ENCODE data around the gene MARK2. TPM values are rescaled to one million over a fixed set of nuclear protein-coding genes. Genes with fewer than 3 reads are reported as not detected.

MARK2 gene
- total and polyA plus RNA-seq, 2 donors: 12.7 to 17.5 TPM

GRCh38 chr11:63931045-63931444 is 92.1 kb downstream of the MARK2 start:
- H3K4me1 ChIP-seq (ENCODE audit: control insufficient read depth in 2 of 2, insufficient read depth in 2 of 2, low read length in 2 of 2): no peaks in the 10 kb centered on the region
- H3K4me3 ChIP-seq (ENCODE audit: low read length in 2 of 2): no peak overlapping the region
- WGBS: 96% methylated on average over 6 of the region's 6 CpGs
- H3K27me3 ChIP-seq (ENCODE audit: control insufficient read depth in 2 of 2, insufficient read depth in 1 of 2, low read length in 1 of 2): peaks cover 0 to 4% of the 10 kb centered on the region in 2 donors
- H3K27ac ChIP-seq (ENCODE audit: low read depth in 1 of 2, low read length in 1 of 2): no peak overlapping the region
- no peak for DNase-seq (ENCODE audit: low read depth in 6 of 9, low spot score in 9 of 9)
- no peaks in the 10 kb centered on the region for H3K36me3 ChIP-seq (ENCODE audit: control insufficient read depth in 2 of 2, insufficient read depth in 2 of 2, low read length in 1 of 2)
- no peaks in the 10 kb centered on the region for H3K9me3 ChIP-seq (ENCODE audit: control insufficient read depth in 2 of 2, insufficient read depth in 1 of 2, low read length in 1 of 2)

GRCh38 chr11:63931876-63932275 is 93.0 kb downstream of the MARK2 start:
- no peak overlapping the region for H3K4me3 ChIP-seq (ENCODE audit: low read length in 2 of 2)
- no peak overlapping the region for H3K27ac ChIP-seq (ENCODE audit: low read depth in 1 of 2, low read length in 1 of 2)
- WGBS: 94% methylated on average over 12 of the region's 12 CpGs
- H3K9me3 ChIP-seq (ENCODE audit: control insufficient read depth in 2 of 2, insufficient read depth in 1 of 2, low read length in 1 of 2): no peaks in the 10 kb centered on the region
- H3K27me3 ChIP-seq (ENCODE audit: control insufficient read depth in 2 of 2, insufficient read depth in 1 of 2, low read length in 1 of 2): peaks cover 0 to 4% of the 10 kb centered on the region in 2 donors
- no peaks in the 10 kb centered on the region for H3K36me3 ChIP-seq (ENCODE audit: control insufficient read depth in 2 of 2, insufficient read depth in 2 of 2, low read length in 1 of 2)
- DNase-seq (ENCODE audit: low read depth in 6 of 9, low spot score in 9 of 9): no peak
- H3K4me1 ChIP-seq (ENCODE audit: control insufficient read depth in 2 of 2, insufficient read depth in 2 of 2, low read length in 2 of 2): no peaks in the 10 kb centered on the region

GRCh38 chr11:63933459-63933858 is 94.5 kb downstream of the MARK2 start:
- Histone ChIP-seq H3K4me3 (ENCODE audit: low read length in 2 of 2) (no peak overlapping the region), H3K4me1 (ENCODE audit: control insufficient read depth in 2 of 2, insufficient read depth in 2 of 2, low read length in 2 of 2) (peaks cover 0 to 6% of the 10 kb centered on the region in 2 donors), H3K36me3 (ENCODE audit: control insufficient read depth in 2 of 2, insufficient read depth in 2 of 2, low read length in 1 of 2) (no peaks in the 10 kb centered on the region), H3K9me3 (ENCODE audit: control insufficient read depth in 2 of 2, insufficient read depth in 1 of 2, low read length in 1 of 2) (no peaks in the 10 kb centered on the region), H3K27ac (ENCODE audit: low read depth in 1 of 2, low read length in 1 of 2) (no peak overlapping the region), H3K27me3 (ENCODE audit: control insufficient read depth in 2 of 2, insufficient read depth in 1 of 2, low read length in 1 of 2) (peaks cover 0 to 1% of the 10 kb centered on the region in 2 donors)
- WGBS: 93% methylated on average over 1 of the region's 1 CpG
- no peak for DNase-seq (ENCODE audit: low read depth in 6 of 9, low spot score in 9 of 9)

GRCh38 chr11:63937713-63938478 is 99.0 kb downstream of the MARK2 start:
- Histone ChIP-seq H3K9me3 (ENCODE audit: control insufficient read depth in 2 of 2, insufficient read depth in 1 of 2, low read length in 1 of 2) (no peaks in the 10 kb centered on the region), H3K4me3 (ENCODE audit: low read length in 2 of 2) (peak overlapping the region; percentile 71 to 85), H3K27ac (ENCODE audit: low read depth in 1 of 2, low read length in 1 of 2) (peak overlapping the region in 1 of 2 donors; percentile 59), H3K36me3 (ENCODE audit: control insufficient read depth in 2 of 2, insufficient read depth in 2 of 2, low read length in 1 of 2) (peaks cover 3% of the 10 kb centered on the region in 2 donors), H3K4me1 (ENCODE audit: control insufficient read depth in 2 of 2, insufficient read depth in 2 of 2, low read length in 2 of 2) (peaks cover 4 to 17% of the 10 kb centered on the region in 2 donors), H3K27me3 (ENCODE audit: control insufficient read depth in 2 of 2, insufficient read depth in 1 of 2, low read length in 1 of 2) (no peaks in the 10 kb centered on the region)
- 23% methylated on average over 30 of the region's 30 CpGs for WGBS
- peak in 1 of 9 donors; percentile 30 for DNase-seq (ENCODE audit: low read depth in 6 of 9, low spot score in 9 of 9)

- Histone ChIP-seq H3K36me3 (ENCODE audit: control insufficient read depth in 2 of 2, insufficient read depth in 2 of 2, low read length in 1 of 2) (peaks cover 3 to 9% of the 10 kb centered on the region in 2 donors), H3K27ac (ENCODE audit: low read depth in 1 of 2, low read length in 1 of 2) (peak within 1 kb of the TSS; percentile 76 to 87), H3K27me3 (ENCODE audit: control insufficient read depth in 2 of 2, insufficient read depth in 1 of 2, low read length in 1 of 2) (no peaks in the 10 kb centered on the region), H3K4me1 (ENCODE audit: control insufficient read depth in 2 of 2, insufficient read depth in 2 of 2, low read length in 2 of 2) (peaks cover 4 to 17% of the 10 kb centered on the region in 2 donors), H3K9me3 (ENCODE audit: control insufficient read depth in 2 of 2, insufficient read depth in 1 of 2, low read length in 1 of 2) (no peaks in the 10 kb centered on the region), H3K4me3 (ENCODE audit: low read length in 2 of 2) (peak within 1 kb of the TSS; percentile 71 to 85)
- WGBS: under 1% methylated on average over 89 of the region's 92 CpGs
- peak in 8 of 9 donors; percentile 66 to 93 (median 84) for DNase-seq (ENCODE audit: low read depth in 6 of 9, low spot score in 9 of 9)
Observed at GRCh38 chr11:63938479-63939396, 99.8 kb downstream of the MARK2 start, which contains the start of gene NAA40. TSS of gene NAA40 (plus strand) at chr11:63939002. CDS start at chr11:63939097, 95 bp downstream.

GRCh38 chr11:63939397-63939891 is 100.5 kb downstream of the MARK2 start:
- Histone ChIP-seq H3K4me1 (ENCODE audit: control insufficient read depth in 2 of 2, insufficient read depth in 2 of 2, low read length in 2 of 2) (peaks cover 4 to 17% of the 10 kb centered on the region in 2 donors), H3K36me3 (ENCODE audit: control insufficient read depth in 2 of 2, insufficient read depth in 2 of 2, low read length in 1 of 2) (peaks cover 3 to 9% of the 10 kb centered on the region in 2 donors), H3K27ac (ENCODE audit: low read depth in 1 of 2, low read length in 1 of 2) (peak overlapping the region; percentile 76 to 87), H3K4me3 (ENCODE audit: low read length in 2 of 2) (peak overlapping the region; percentile 71 to 85), H3K9me3 (ENCODE audit: control insufficient read depth in 2 of 2, insufficient read depth in 1 of 2, low read length in 1 of 2) (no peaks in the 10 kb centered on the region), H3K27me3 (ENCODE audit: control insufficient read depth in 2 of 2, insufficient read depth in 1 of 2, low read length in 1 of 2) (no peaks in the 10 kb centered on the region)
- WGBS: 3% methylated on average over 26 of the region's 26 CpGs
- peak in 2 of 9 donors; percentile 34 to 52 for DNase-seq (ENCODE audit: low read depth in 6 of 9, low spot score in 9 of 9)

- Histone ChIP-seq H3K4me1 (ENCODE audit: control insufficient read depth in 2 of 2, insufficient read depth in 2 of 2, low read length in 2 of 2) (peaks cover 4 to 23% of the 10 kb centered on the region in 2 donors), H3K9me3 (ENCODE audit: control insufficient read depth in 2 of 2, insufficient read depth in 1 of 2, low read length in 1 of 2) (no peaks in the 10 kb centered on the region), H3K4me3 (ENCODE audit: low read length in 2 of 2) (no peak overlapping the region), H3K36me3 (ENCODE audit: control insufficient read depth in 2 of 2, insufficient read depth in 2 of 2, low read length in 1 of 2) (peaks cover 6 to 9% of the 10 kb centered on the region in 2 donors), H3K27ac (ENCODE audit: low read depth in 1 of 2, low read length in 1 of 2) (peak overlapping the region in 1 of 2 donors; percentile 3), H3K27me3 (ENCODE audit: control insufficient read depth in 2 of 2, insufficient read depth in 1 of 2, low read length in 1 of 2) (no peaks in the 10 kb centered on the region)
- peak in 1 of 9 donors; percentile 14 for DNase-seq (ENCODE audit: low read depth in 6 of 9, low spot score in 9 of 9)
- 68% methylated on average over 6 of the region's 6 CpGs for WGBS
Observed at GRCh38 chr11:63940786-63941185, 101.9 kb downstream of the MARK2 start.

DNA sequence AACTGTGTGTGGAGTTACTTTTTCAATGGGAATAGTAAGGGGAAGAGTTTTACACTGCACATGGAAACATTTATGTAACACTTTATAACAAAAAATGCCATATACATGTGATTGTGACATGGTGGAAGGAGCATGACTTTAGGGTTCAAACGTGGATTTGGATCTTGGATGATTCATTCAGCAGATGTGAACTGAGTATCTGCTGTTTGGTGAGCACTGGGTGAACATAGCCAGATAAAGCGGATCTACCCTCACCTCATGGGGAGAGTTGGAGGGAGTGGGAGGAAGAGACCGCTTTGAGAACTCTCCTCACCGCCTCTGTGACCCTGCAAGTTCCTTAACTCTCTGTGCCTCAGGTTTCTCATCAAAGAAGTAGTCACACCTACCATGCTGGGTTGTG is 103.0 kb downstream of the MARK2 start:
- H3K4me1 ChIP-seq (ENCODE audit: control insufficient read depth in 2 of 2, insufficient read depth in 2 of 2, low read length in 2 of 2): peaks cover 4 to 23% of the 10 kb centered on the region in 2 donors
- no peak for DNase-seq (ENCODE audit: low read depth in 6 of 9, low spot score in 9 of 9)
- no peak overlapping the region for H3K27ac ChIP-seq (ENCODE audit: low read depth in 1 of 2, low read length in 1 of 2)
- no peak overlapping the region for H3K4me3 ChIP-seq (ENCODE audit: low read length in 2 of 2)
- H3K27me3 ChIP-seq (ENCODE audit: control insufficient read depth in 2 of 2, insufficient read depth in 1 of 2, low read length in 1 of 2): no peaks in the 10 kb centered on the region
- peaks cover 16 to 19% of the 10 kb centered on the region in 2 donors for H3K36me3 ChIP-seq (ENCODE audit: control insufficient read depth in 2 of 2, insufficient read depth in 2 of 2, low read length in 1 of 2)
- H3K9me3 ChIP-seq (ENCODE audit: control insufficient read depth in 2 of 2, insufficient read depth in 1 of 2, low read length in 1 of 2): no peaks in the 10 kb centered on the region
- 97% methylated on average over 4 of the region's 4 CpGs for WGBS

All from thymus (tissue), 11 donors.